ENCODE results near the gene PITRM1.
"Not testable (repeated sequence)": the region's sequence is repeated elsewhere in the genome, so short reads cannot be mapped to it uniquely, and the experiment has no call there.

The PITRM1 gene

GRCh38 chr10:3119796-3120459 lies 52.7 kb downstream of the PITRM1 start:
- peak; percentile 4 for DNase-seq

GRCh38 chr10:3118641-3119091 lies 53.9 kb downstream of the PITRM1 start:
- no peak for DNase-seq

- no peak for DNase-seq
Observed at GRCh38 chr10:3117486-3117885, 55.1 kb downstream of the PITRM1 start.

- no peak for DNase-seq
Observed at GRCh38 chr10:3116508-3117100, 56.0 kb downstream of the PITRM1 start.

- no peak for DNase-seq
Observed at GRCh38 chr10:3115685-3116084, 56.9 kb downstream of the PITRM1 start.

- DNase-seq: no peak
Observed at GRCh38 chr10:3113343-3113720, 59.2 kb downstream of the PITRM1 start.

- no peak for DNase-seq
Observed at GRCh38 chr10:3111621-3112163, 60.9 kb downstream of the PITRM1 start.

- DNase-seq: no peak
Observed at GRCh38 chr10:3110782-3111620, 61.6 kb downstream of the PITRM1 start.

- no peak for DNase-seq
Observed at GRCh38 chr10:3109633-3110032, 62.9 kb downstream of the PITRM1 start.

- DNase-seq: no peak
Observed at GRCh38 chr10:3109196-3109595, 63.4 kb downstream of the PITRM1 start.

GRCh38 chr10:3108575-3109105 lies 63.9 kb downstream of the PITRM1 start:
- DNase-seq: no peak

GRCh38 chr10:3108033-3108432 lies 64.5 kb downstream of the PITRM1 start:
- DNase-seq: no peak

GRCh38 chr10:3107426-3107961 lies 65.1 kb downstream of the PITRM1 start:
- no peak for DNase-seq

- DNase-seq: no peak
Observed at GRCh38 chr10:3106928-3107425, 65.6 kb downstream of the PITRM1 start.

- not testable (repeated sequence) for DNase-seq
Observed at GRCh38 chr10:3106328-3106727, 66.3 kb downstream of the PITRM1 start.

GRCh38 chr10:3105905-3106304 lies 66.7 kb downstream of the PITRM1 start:
- DNase-seq: no peak

- DNase-seq: no peak
Observed at GRCh38 chr10:3105166-3105565, 67.4 kb downstream of the PITRM1 start.

- no peak for DNase-seq
Observed at GRCh38 chr10:3104251-3104918, 68.2 kb downstream of the PITRM1 start.

- no peak for DNase-seq
Observed at GRCh38 chr10:3103646-3104045, 68.9 kb downstream of the PITRM1 start.

GRCh38 chr10:3102720-3103427 lies 69.7 kb downstream of the PITRM1 start:
- DNase-seq: no peak

GRCh38 chr10:3100856-3101640 lies 71.5 kb downstream of the PITRM1 start:
- no peak for DNase-seq
